Measurements from ENCODE around the gene TRIM17. TPM values are rescaled to one million over a fixed set of nuclear protein-coding genes. Genes with fewer than 3 reads are reported as not detected.

The TRIM17 gene
- total and polyA plus RNA-seq, 9 of the 15 experiments (the other 6 are each of a cell fraction or from before 2014, with no cell fraction given): not detected

GRCh38 chr1:228459091-228459993 lies 42.7 kb upstream of the TRIM17 start (continued):
- TF ChIP-seq GTF3C2 (IDR thresholded peaks at IDR 0.05; ENCODE audit: borderline replicate concordance, extremely low read depth, insufficient read length) (no peak), RBBP5 (IDR thresholded peaks at IDR 0.05; ENCODE audit: borderline replicate concordance, insufficient read depth, low read length, poor library complexity, severe bottlenecking) (no peak), ZFX (CRISPR knock-in tag; IDR thresholded peaks at IDR 0.05) (no peak), HMBOX1 (IDR thresholded peaks at IDR 0.05) (no peak), E2F8 (IDR thresholded peaks at IDR 0.05; ENCODE audit: low read depth, partially characterized antibody) (no peak), CCAR2 (IDR thresholded peaks at IDR 0.05; ENCODE audit: low read depth, low read length) (no peak), IRF2 (CRISPR knock-in tag; IDR thresholded peaks at IDR 0.05) (no peak), CBX1 (IDR thresholded peaks at IDR 0.05; ENCODE audit: low read depth) (no peak), MBD2 (IDR thresholded peaks at IDR 0.05; ENCODE audit: borderline replicate concordance, low read depth) (no peak), ZNF24 (IDR thresholded peaks at IDR 0.05) (no peak), ZNF639 (CRISPR knock-in tag; conservative IDR thresholded peaks at IDR 0.05 in 1 of 2, IDR thresholded peaks at IDR 0.05 in 1 of 2) (no peak), DPF2 (IDR thresholded peaks at IDR 0.05) (no peak), ZSCAN29 (IDR thresholded peaks at IDR 0.05) (no peak), FOS (IDR thresholded peaks at IDR 0.05; ENCODE audit: extremely low read depth, insufficient read length) (no peak), NCOA2 (IDR thresholded peaks at IDR 0.05; ENCODE audit: partially characterized antibody in 2 of 2) (no peak), MXD1 (CRISPR knock-in tag; IDR thresholded peaks at IDR 0.05; ENCODE audit: borderline replicate concordance, poor library complexity, severe bottlenecking) (no peak)

Data from K562 (cell line).